HL-60 (cell line): ENCODE measurements around the gene EBF3.

ENCODE experiments used
- CTCF ChIP-seq: IDR thresholded peaks from one replicate; pipeline ENCODE4 v1.5.1; 2011; ENCODE audit warnings: low read length, control low read depth, inconsistent platforms; ENCODE audit not compliant: insufficient read depth
- GABPA ChIP-seq: IDR thresholded peaks from 2 replicates; pipeline ENCODE4 v1.6.1; 2012; ENCODE audit warnings: low read depth
- POLR2AphosphoS5 ChIP-seq: IDR thresholded peaks from 2 replicates; pipeline ENCODE4 v1.6.1; 2012; ENCODE audit warnings: low read depth

GRCh38 chr10:129809431-129809830 lies 154.6 kb downstream of the EBF3 start:
- TF ChIP-seq CTCF: no peak
- TF ChIP-seq POLR2AphosphoS5: no peak
- TF ChIP-seq GABPA: no peak
